Erythroblast (primary cell): ENCODE measurements around the gene SLC1A7.

Experiments
- GATA1 ChIP-seq: IDR thresholded peaks from 2 replicates; pipeline ENCODE4 v1.6.1; 2011; ENCODE audit warnings: low read depth, mild to moderate bottlenecking, control low read depth, low read length, moderate library complexity
- POLR2A ChIP-seq: IDR thresholded peaks from 2 replicates; pipeline ENCODE4 v1.6.1; 2011; ENCODE audit warnings: mild to moderate bottlenecking, low read length

GRCh38 chr1:53074313-53075154 is 67.9 kb downstream of the SLC1A7 start:
- TF ChIP-seq POLR2A (no peak), GATA1 (no peak)
